MG63 (cell line): ENCODE data around the gene PLCB2. TPM values are rescaled to one million over a fixed set of nuclear protein-coding genes. Genes with fewer than 3 reads are reported as not detected.
A peak's percentile ranks its signal among the peaks of the same experiment; 100 is the strongest.

Source experiments
- DNase-seq: peaks from one replicate; pipeline ENCODE4 v3.0.0-alpha.2; 2020
- H3K27me3 ChIP-seq: fragments of 250-450 bp; sonication (Bioruptor Pico); 2 replicates; pipeline ENCODE4 v1.5.1; 2020; ENCODE audit warnings: mild to moderate bottlenecking, moderate library complexity
- H3K36me3 ChIP-seq: fragments of 250-450 bp; sonication (Bioruptor Pico); 2 replicates; pipeline ENCODE4 v1.5.1; 2020; ENCODE audit warnings: mild to moderate bottlenecking, moderate library complexity
- H3K4me3 ChIP-seq: fragments of 250-450 bp; sonication (Bioruptor Pico); 2 replicates; pipeline ENCODE4 v1.5.1; 2020; ENCODE audit warnings: mild to moderate bottlenecking, moderate library complexity
- H3K9me3 ChIP-seq: fragments of 250-450 bp; sonication (Bioruptor Pico); 2 replicates; pipeline ENCODE4 v1.5.1; 2020; ENCODE audit warnings: mild to moderate bottlenecking, moderate library complexity
- total RNA-seq: library from RNA; depleted of rRNA; stranded (reverse); fragments of >200 nt; shearing (Covaris generic); gene quantifications from 2 replicates; pipeline ENCODE4 v1.2.3, GENCODE V29; 2014; ENCODE audit warnings: low replicate concordance

PLCB2 gene
- total RNA-seq, 1 experiment from 2014 or later: not detected

GRCh38 chr15:40246496-40247280, 61.0 kb downstream of the PLCB2 start:
- no peaks in the 10 kb centered on the region for H3K9me3 ChIP-seq

GRCh38 chr15:40245666-40246450, 61.9 kb downstream of the PLCB2 start:
- no peaks in the 10 kb centered on the region for H3K9me3 ChIP-seq
- no peaks in the 10 kb centered on the region for H3K36me3 ChIP-seq
- no peaks in the 10 kb centered on the region for H3K27me3 ChIP-seq
- DNase-seq: no peak
- no peak overlapping the region for H3K4me3 ChIP-seq

More at GRCh38 chr15:40246496-40247280, 61.0 kb downstream of the PLCB2 start:
- no peaks in the 10 kb centered on the region for H3K36me3 ChIP-seq
- no peak for DNase-seq
- H3K27me3 ChIP-seq: no peaks in the 10 kb centered on the region
- H3K4me3 ChIP-seq: no peak overlapping the region

GRCh38 chr15:40244961-40245523, 62.7 kb downstream of the PLCB2 start:
- Histone ChIP-seq H3K4me3 (no peak overlapping the region), H3K9me3 (no peaks in the 10 kb centered on the region), H3K36me3 (no peaks in the 10 kb centered on the region), H3K27me3 (no peaks in the 10 kb centered on the region)
- DNase-seq: no peak

- Histone ChIP-seq H3K4me3 (no peak overlapping the region), H3K9me3 (no peaks in the 10 kb centered on the region), H3K36me3 (no peaks in the 10 kb centered on the region), H3K27me3 (no peaks in the 10 kb centered on the region)
- DNase-seq: no peak
Measured at GRCh38 chr15:40243126-40243810, 64.5 kb downstream of the PLCB2 start.

- DNase-seq: no peak
- Histone ChIP-seq H3K27me3 (no peaks in the 10 kb centered on the region), H3K36me3 (no peaks in the 10 kb centered on the region), H3K4me3 (no peak overlapping the region), H3K9me3 (no peaks in the 10 kb centered on the region)
Measured at GRCh38 chr15:40242601-40243000, 65.1 kb downstream of the PLCB2 start.

GRCh38 chr15:40242213-40242599, 65.5 kb downstream of the PLCB2 start:
- Histone ChIP-seq H3K9me3 (no peaks in the 10 kb centered on the region), H3K27me3 (no peaks in the 10 kb centered on the region), H3K36me3 (no peaks in the 10 kb centered on the region), H3K4me3 (no peak overlapping the region)
- no peak for DNase-seq

- no peak for DNase-seq
- no peaks in the 10 kb centered on the region for H3K36me3 ChIP-seq
- H3K27me3 ChIP-seq: no peaks in the 10 kb centered on the region
- H3K4me3 ChIP-seq: no peak overlapping the region
- H3K9me3 ChIP-seq: no peaks in the 10 kb centered on the region
Measured at GRCh38 chr15:40241269-40242212, 66.2 kb downstream of the PLCB2 start.

- no peak overlapping the region for H3K4me3 ChIP-seq
- H3K36me3 ChIP-seq: no peaks in the 10 kb centered on the region
- DNase-seq: peak; percentile 41
- H3K27me3 ChIP-seq: no peaks in the 10 kb centered on the region
- no peaks in the 10 kb centered on the region for H3K9me3 ChIP-seq
Measured at GRCh38 chr15:40240619-40241221, 67.0 kb downstream of the PLCB2 start.

- no peaks in the 10 kb centered on the region for H3K27me3 ChIP-seq
- H3K9me3 ChIP-seq: no peaks in the 10 kb centered on the region
- DNase-seq: no peak
Measured at GRCh38 chr15:40239693-40240618, 67.8 kb downstream of the PLCB2 start.

GRCh38 chr15:40239404-40239692, 68.4 kb downstream of the PLCB2 start:
- Histone ChIP-seq H3K4me3 (no peak overlapping the region), H3K27me3 (no peaks in the 10 kb centered on the region), H3K36me3 (no peaks in the 10 kb centered on the region), H3K9me3 (no peaks in the 10 kb centered on the region)
- DNase-seq: no peak

More at GRCh38 chr15:40239693-40240618, 67.8 kb downstream of the PLCB2 start:
- Histone ChIP-seq H3K4me3 (no peak overlapping the region), H3K36me3 (no peaks in the 10 kb centered on the region)

- no peaks in the 10 kb centered on the region for H3K36me3 ChIP-seq
- H3K4me3 ChIP-seq: peak within 1 kb of the TSS; percentile 17; the same call in 1 of the 2 replicates
- DNase-seq: peak; percentile 82
- H3K27me3 ChIP-seq: no peaks in the 10 kb centered on the region
- no peaks in the 10 kb centered on the region for H3K9me3 ChIP-seq
Measured at GRCh38 chr15:40238532-40239403, 69.0 kb downstream of the PLCB2 start, which contains the start of gene PAK6. TSS of gene PAK6 (plus strand) at chr15:40239063. CDS start at chr15:40264786, 25,723 bp downstream.
